Transverse colon (tissue), 4 donors: ENCODE results near the gene NCKAP5. TPM values are rescaled to one million over a fixed set of nuclear protein-coding genes. Genes with fewer than 3 reads are reported as not detected.

Source experiments
- DNase-seq: peaks from one replicate; pipeline ENCODE4 v3.0.0-alpha.2; 2019
- H3K27ac ChIP-seq, 4 donors: fragments of 200-600 bp; sonication (generic); 2 replicates each; pipeline ENCODE4 v1.5.1; 2016 to 2018; ENCODE audit warnings: inconsistent platforms in 4 of 4
- H3K27me3 ChIP-seq: fragments of 200-600 bp; sonication (generic); 2 replicates; pipeline ENCODE4 v1.5.1; 2017; ENCODE audit warnings: inconsistent platforms
- H3K36me3 ChIP-seq, 4 donors: fragments of 200-600 bp; sonication (generic); 2 replicates each; pipeline ENCODE4 v1.5.1; 2017 to 2019; ENCODE audit warnings: inconsistent platforms in 4 of 4
- H3K4me1 ChIP-seq, 4 donors: fragments of 200-600 bp; sonication (generic); 2 replicates each; pipeline ENCODE4 v1.5.1; 2017 to 2020; ENCODE audit warnings: inconsistent platforms in 4 of 4
- H3K4me3 ChIP-seq, 4 donors: fragments of 200-600 bp; sonication (generic); 1 replicate in 1 of 4; 2 replicates in 3 of 4; pipeline versions ENCODE4 v1.5.1 to v1.6.1; 2017 to 2019; ENCODE audit warnings: inconsistent platforms in 4 of 4
- H3K9me3 ChIP-seq, 2 donors: fragments of 200-600 bp; sonication (generic); 2 replicates each; pipeline ENCODE4 v1.5.1; 2017 to 2019; ENCODE audit warnings: inconsistent platforms in 2 of 2
- CTCF ChIP-seq, 5 experiments: fragments of 200-600 bp in 3 of 5; fragments of 450-650 bp in 2 of 5; sonication (generic) in 3 of 5; IDR thresholded peaks; 1 replicate in 2 of 5; 2 replicates in 3 of 5; pipeline ENCODE4 v1.5.1; 2016 to 2017; ENCODE audit warnings: antibody characterized with exemption in 5 of 5, inconsistent platforms in 3 of 5, mild to moderate bottlenecking in 2 of 5, moderate library complexity in 1 of 5
- EP300 ChIP-seq: sonication (generic); formaldehyde crosslinking; IDR thresholded peaks from one replicate; pipeline ENCODE4 v1.6.1; 2017; ENCODE audit warnings: antibody characterized with exemption, low read depth
- POLR2A ChIP-seq: fragments of 450-650 bp; IDR thresholded peaks from one replicate; pipeline ENCODE4 v1.6.1; 2016; ENCODE audit warnings: antibody characterized with exemption, mild to moderate bottlenecking, moderate library complexity
- POLR2AphosphoS5 ChIP-seq, 3 donors: sonication (generic); formaldehyde crosslinking; IDR thresholded peaks; one replicate each; pipeline ENCODE4 v1.6.1; 2016; ENCODE audit warnings: antibody characterized with exemption in 3 of 3
- WGBS, 2 donors: methylation state at CpG; one replicate each; pipeline ENCODE4 v1.1.5; 2018; ENCODE audit warnings: low coverage in 1 of 2; 5-methylcytosine and 5-hydroxymethylcytosine counted together
- in situ Hi-C, 4 donors: fragments of 200-750 bp; cut with MboI; loops; one replicate each; pipeline versions ENCODE4 v1.15.0 to v1.15.1; 2017; ENCODE audit warnings: low sequenced_read_pairs in 3 of 4, low pct_ligation_motif_present in 1 of 4, low pct_unique_long_range_greater_than_20kb in 1 of 4
- intact Hi-C: fragments of 100-400 bp; cut with DNase I; formaldehyde crosslinking; loops from one replicate; pipeline ENCODE4 v1.15.1; 2023; ENCODE audit warnings: low total_unique reads
- total RNA-seq, 4 donors: library from RNA; depleted of rRNA; stranded (reverse); fragments of >200 nt; gene quantifications; one replicate each; pipeline ENCODE4 v1.1.0, GENCODE V29; 2016

Gene NCKAP5
- total RNA-seq, 4 donors from 2014 or later = 1.1 to 10.9 (median 5.0) TPM

- in situ Hi-C loops = loop anchor here in 2 of 4 donors (10.0 kb wide), 1 partner anchor 631 kb away; no protein-coding TSS in a partner anchor
- no peaks in the 10 kb centered on the region for H3K27me3 ChIP-seq
- no peaks in the 10 kb centered on the region for H3K9me3 ChIP-seq
- H3K4me1 ChIP-seq = no peaks in the 10 kb centered on the region
- no peaks in the 10 kb centered on the region for H3K36me3 ChIP-seq
- H3K27ac ChIP-seq = no peak overlapping the region
- H3K4me3 ChIP-seq = no peak overlapping the region
- no peak for DNase-seq
- WGBS, 2 donors = 92% methylated on average over 3 of the region's 3 CpGs; no CpG with 5 or more reads in 1 of the 2 donors
- no peak for TF ChIP-seq CTCF (IDR thresholded peaks at IDR 0.05)
- no peak for TF ChIP-seq POLR2AphosphoS5 (IDR thresholded peaks at IDR 0.05)
- TF ChIP-seq POLR2A = no peak
- no peak for TF ChIP-seq EP300
- intact Hi-C loops = loop anchor here (10.0 kb wide), 1 partner anchor 631 kb away; no protein-coding TSS in a partner anchor
Observed at GRCh38 chr2:133175926-133176325, 392.3 kb downstream of the NCKAP5 start.

- Histone ChIP-seq H3K4me1 (no peaks in the 10 kb centered on the region), H3K4me3 (no peak overlapping the region), H3K9me3 (no peaks in the 10 kb centered on the region), H3K27me3 (no peaks in the 10 kb centered on the region), H3K27ac (no peak overlapping the region), H3K36me3 (no peaks in the 10 kb centered on the region)
- DNase-seq = no peak
- intact Hi-C loops (loop anchor here (10.0 kb wide), 1 partner anchor 628 kb away; no protein-coding TSS in a partner anchor), in situ Hi-C loops (loop anchor here in 3 of 4 donors (10.0 to 25.0 kb wide), 4 partner anchors 511 to 911 kb away; partner anchors contain the start of gene LYPD1 (in 1 of the 3))
- TF ChIP-seq CTCF (IDR thresholded peaks at IDR 0.05) = no peak
- no peak for TF ChIP-seq EP300
- TF ChIP-seq POLR2AphosphoS5 (IDR thresholded peaks at IDR 0.05) = no peak
- no peak for TF ChIP-seq POLR2A
Observed at GRCh38 chr2:133173224-133173623, 395.0 kb downstream of the NCKAP5 start.

- no peaks in the 10 kb centered on the region for H3K4me1 ChIP-seq
Observed at GRCh38 chr2:133171393-133172004, 396.8 kb downstream of the NCKAP5 start.

More at GRCh38 chr2:133171393-133172004, 396.8 kb downstream of the NCKAP5 start:
- Histone ChIP-seq H3K4me3 (no peak overlapping the region), H3K9me3 (no peaks in the 10 kb centered on the region), H3K27ac (no peak overlapping the region), H3K27me3 (no peaks in the 10 kb centered on the region), H3K36me3 (no peaks in the 10 kb centered on the region)
- 6 to 16% methylated on average over 3 of the region's 3 CpGs for WGBS, 2 donors
- no peak for TF ChIP-seq EP300
- TF ChIP-seq POLR2A = no peak
- peak; percentile 45 to 63 (median 58) for TF ChIP-seq CTCF (IDR thresholded peaks at IDR 0.05)
- TF ChIP-seq POLR2AphosphoS5 (IDR thresholded peaks at IDR 0.05) = no peak
- in situ Hi-C loops = loop anchor here in 3 of 4 donors (10.0 to 25.0 kb wide), 4 partner anchors 509 to 909 kb away; partner anchors contain the start of gene LYPD1 (in 1 of the 3)
- intact Hi-C loops = loop anchor here (10.0 kb wide), 1 partner anchor 627 kb away; no protein-coding TSS in a partner anchor
- DNase-seq = no peak
